Peyer's patch (tissue), 4 donors: ENCODE measurements around the gene ATPAF2.

ENCODE experiments used
- CTCF ChIP-seq, 6 experiments: fragments of 450-650 bp in 4 of 6; fragments of 200-600 bp in 2 of 6; sonication (generic) in 1 of 6; IDR thresholded peaks; one replicate each; pipeline ENCODE4 v1.5.1; 2017 to 2019; ENCODE audit warnings: antibody characterized with exemption in 6 of 6, mild to moderate bottlenecking in 3 of 6, moderate library complexity in 1 of 6
- POLR2A ChIP-seq, 2 donors: fragments of 450-650 bp; IDR thresholded peaks; one replicate each; pipeline ENCODE4 v1.5.1; 2017; ENCODE audit warnings: antibody characterized with exemption in 2 of 2, mild to moderate bottlenecking in 2 of 2, moderate library complexity in 2 of 2

- TF ChIP-seq CTCF (IDR thresholded peaks at IDR 0.05) (no peak), POLR2A (IDR thresholded peaks at IDR 0.05) (no peak)
Observed at GRCh38 chr17:18069101-18069500, 30.1 kb upstream of the ATPAF2 start.
